HG02763 (cell line): ENCODE data around the gene NAA30.

Experiments
- ATAC-seq: cut with Tn5 transposase; IDR thresholded peaks from one replicate; pipeline ENCODE4 v1.9.1; 2021; ENCODE audit warnings: mild to moderate bottlenecking, moderate library complexity; ENCODE audit not compliant: unreplicated experiment

NAA30 gene

DNA sequence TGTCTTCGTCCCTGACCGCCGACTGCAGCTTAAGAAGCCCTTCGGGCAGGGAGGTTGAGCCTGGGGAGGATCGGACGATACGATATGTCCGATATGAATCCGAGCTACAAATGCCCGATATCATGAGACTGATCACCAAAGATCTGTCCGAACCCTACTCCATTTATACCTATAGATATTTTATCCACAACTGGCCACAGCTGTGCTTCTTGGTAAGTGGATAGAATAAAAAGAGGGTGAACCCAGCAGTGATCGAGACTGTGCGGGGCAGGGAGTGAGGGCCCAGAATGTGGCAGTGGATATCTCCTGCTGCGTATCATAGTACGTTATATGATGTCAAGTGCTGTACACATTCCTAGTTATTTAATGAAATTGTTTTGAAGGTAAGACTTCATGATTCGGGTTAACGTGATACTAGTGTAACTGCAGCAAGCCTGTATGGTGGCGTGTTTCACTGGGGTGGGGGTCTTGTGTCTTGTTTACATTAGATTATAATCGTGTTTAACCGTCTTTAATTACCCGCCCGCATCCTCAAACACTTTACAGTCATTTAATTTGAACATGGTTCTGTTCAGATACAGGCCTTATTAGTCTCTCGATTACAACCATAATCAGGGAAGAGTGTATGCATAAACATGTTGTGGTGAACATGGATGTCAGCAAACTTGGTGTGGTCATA, 1.3 kb downstream of the NAA30 start:
- no peak for ATAC-seq

- no peak for ATAC-seq
Measured at GRCh38 chr14:57392830-57393229, 2.4 kb downstream of the NAA30 start.

DNA sequence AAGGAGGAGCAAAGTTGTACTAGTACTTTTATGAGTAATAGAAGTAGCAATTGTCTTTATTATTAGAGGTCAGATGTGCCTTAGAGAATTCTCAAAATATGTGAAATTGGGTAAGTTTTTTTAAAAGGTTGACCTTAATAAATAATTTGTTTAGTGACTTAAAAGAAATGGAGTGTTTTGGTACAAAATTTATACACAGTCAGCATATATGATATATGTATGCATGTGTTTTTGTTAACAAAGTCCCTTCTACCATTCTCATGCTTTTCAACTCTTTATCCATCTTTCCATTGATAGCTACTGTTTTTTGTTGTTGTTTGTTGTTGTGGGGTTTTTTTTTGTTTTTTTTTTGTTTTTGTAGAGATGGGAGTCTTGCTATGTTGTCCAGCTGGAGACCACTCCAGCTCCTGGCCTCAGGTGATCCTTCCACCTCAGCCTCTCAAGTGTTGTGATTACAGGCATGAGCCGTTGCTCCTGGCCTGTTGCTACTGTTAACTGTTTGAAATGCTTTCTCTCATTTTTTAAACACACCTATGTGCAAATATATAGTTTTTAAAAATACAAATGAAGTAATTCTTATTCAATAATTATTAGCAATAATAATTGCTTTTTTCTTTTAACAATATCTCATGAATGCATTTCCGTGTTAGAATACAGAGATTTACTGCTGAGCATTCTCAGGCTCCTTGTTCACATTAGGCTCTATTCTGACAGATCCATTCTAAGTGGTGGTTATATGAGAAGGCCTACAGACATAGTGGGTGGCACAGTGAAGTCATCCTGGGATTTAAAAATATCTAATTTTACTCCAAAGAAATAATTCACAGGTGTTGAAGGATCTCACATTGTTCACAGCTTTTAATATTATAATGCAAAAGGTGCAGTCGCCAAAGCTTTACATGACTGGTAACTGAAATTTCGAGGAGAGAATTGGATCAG, 10.4 kb downstream of the NAA30 start:
- no peak for ATAC-seq

DNA sequence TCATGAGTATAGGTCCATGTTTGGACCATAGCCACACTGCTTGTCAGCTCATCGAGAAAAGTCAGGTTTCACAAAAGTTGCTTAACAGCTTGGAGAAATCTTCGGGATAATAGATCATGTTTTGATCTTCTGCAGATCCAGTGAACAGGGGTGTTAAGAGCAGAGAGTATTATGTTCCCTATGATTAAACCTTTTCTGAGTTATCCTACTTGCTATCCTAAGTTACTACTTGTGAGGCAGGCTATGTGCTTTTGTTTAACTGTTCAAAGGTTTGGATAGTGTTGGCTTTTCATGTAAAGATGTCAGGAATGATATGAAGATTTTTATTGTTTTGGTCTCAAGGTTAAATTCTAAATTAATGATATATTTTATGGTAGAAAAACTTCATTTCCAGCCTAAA, 11.1 kb downstream of the NAA30 start:
- ATAC-seq: no peak

DNA sequence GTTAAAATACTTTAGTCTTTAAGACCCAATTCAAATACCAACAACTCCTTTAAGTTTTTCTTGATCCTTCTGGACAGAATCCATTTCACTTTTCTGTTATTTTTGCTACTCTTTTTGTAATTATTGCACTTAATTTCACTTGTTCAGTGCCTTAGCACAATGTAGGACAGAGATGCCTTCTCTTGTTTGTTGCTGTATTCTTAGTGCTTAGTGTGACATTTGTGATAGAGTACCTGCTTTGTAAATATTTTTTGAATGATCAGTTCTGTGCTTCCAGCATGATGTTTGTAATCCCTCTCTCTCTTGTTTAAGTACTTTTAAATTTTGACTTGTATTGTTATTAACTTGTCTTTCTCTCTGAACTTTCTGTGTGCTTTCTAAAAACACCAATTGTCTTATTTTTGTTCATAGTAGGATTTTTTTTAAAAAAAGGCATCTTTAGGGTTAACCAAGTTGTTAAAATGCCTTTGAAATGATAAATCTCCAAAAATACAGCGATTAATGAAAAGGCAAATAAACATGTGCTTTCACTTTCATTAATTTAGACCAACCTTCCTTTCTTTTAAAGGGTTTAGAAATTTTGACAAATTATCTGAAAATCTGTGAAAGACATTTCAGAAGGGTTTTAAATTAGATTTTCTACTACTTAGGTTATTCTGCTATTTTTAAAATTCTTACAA, 11.9 kb downstream of the NAA30 start:
- ATAC-seq: no peak

- ATAC-seq: no peak
Measured at GRCh38 chr14:57403521-57403864, 13.1 kb downstream of the NAA30 start.

GRCh38 chr14:57405562-57405961, 15.2 kb downstream of the NAA30 start:
- ATAC-seq: no peak

DNA sequence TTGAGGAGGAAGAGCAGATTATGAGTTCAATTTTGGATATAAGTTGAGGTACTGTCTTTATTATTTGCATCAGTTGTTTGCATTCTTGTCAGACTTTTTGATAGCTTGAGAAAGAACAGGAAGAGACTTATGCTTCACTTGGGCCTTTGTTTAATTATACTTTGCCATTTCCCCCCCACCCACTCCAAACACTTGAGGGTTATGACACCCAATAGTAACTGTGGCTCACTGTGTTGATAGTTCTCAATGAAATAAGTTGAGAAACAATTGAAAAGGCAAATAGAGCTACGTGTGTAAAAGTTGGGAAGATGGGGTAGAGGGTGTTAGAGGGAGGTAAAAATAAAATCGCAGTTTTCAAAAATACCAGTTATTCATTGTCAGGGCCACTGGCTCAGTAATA, 17.7 kb downstream of the NAA30 start:
- no peak for ATAC-seq

- ATAC-seq: no peak
Measured at GRCh38 chr14:57408634-57409033, 18.2 kb downstream of the NAA30 start.

DNA sequence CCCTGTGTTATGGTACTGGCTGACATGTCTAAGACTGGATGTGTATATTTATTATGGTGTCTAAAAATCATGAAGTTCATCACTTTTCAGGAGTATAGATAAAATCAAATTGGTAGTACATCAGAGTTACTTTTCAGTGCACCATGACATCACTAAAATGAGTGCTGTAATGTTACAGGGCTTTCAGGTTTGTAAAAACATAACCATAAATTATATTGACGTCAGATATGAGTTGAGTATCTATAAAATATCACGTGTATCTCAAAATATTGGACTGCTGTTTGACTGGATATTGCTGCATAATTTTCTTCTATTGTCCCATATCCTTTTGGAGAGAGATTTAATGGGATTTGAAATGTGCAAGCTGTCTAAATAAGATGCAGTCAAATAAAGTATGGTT, 22.0 kb downstream of the NAA30 start:
- no peak for ATAC-seq

GRCh38 chr14:57413849-57414248, 23.5 kb downstream of the NAA30 start:
- no peak for ATAC-seq

DNA sequence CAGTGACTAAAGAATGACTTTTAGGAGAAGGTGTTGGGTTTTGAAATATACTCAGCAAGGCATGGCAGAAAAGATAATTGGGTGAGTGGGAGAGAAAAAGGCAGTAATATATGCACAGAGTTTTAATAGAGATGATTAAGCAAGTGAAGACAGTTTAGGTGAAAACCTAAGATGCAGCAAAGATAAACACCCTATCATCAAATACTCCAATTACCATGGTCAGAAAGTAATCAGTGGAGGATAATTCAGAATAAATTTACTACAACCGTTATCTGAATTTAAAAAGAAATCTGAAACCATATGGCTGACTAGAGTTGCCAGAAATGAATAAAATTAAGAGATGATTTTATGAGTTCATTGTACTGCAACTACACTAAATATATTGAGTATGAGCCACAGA, 26.8 kb downstream of the NAA30 start:
- no peak for ATAC-seq

- ATAC-seq: no peak
Measured at GRCh38 chr14:57418999-57419398, 28.6 kb downstream of the NAA30 start.

DNA sequence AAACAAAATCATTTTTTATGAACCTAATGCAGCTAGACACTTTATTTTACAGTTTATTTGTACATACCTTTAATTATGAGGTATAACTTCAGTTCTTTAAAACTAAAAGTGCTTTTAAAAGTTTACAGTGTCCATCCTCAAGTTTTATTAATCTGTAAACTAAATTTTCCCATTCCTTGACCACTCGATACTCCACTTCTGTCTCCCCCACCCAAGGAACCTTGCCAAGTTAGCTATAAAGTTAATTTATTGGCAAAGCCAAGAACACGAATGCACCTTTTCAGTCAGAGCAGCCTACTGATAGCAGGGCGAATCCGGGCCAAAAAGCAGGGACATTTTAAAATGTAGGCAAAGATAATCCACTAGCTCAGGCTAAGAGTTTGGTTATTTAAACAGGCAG, 29.6 kb downstream of the NAA30 start:
- ATAC-seq: no peak

GRCh38 chr14:57420986-57421385, 30.6 kb downstream of the NAA30 start:
- no peak for ATAC-seq

DNA sequence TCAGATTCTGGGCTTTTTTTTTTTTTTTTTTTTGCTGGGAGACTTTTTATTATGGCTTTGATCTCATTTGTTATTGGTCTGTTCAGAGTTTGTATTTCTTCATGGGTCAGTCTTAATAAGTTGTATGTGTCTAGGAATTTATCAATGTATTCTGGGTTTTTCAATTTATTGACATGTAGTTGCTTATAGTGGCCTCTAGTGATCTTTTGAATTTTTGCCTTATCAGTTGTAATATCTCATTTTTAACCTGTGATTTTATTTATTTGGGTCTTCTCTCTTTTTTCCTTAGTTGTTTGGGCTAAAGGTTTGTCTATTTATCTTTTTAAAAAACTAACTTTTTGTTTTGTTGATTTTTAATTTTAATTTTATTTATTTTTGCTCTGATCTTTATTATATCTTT, 45.5 kb downstream of the NAA30 start:
- no peak for ATAC-seq

DNA sequence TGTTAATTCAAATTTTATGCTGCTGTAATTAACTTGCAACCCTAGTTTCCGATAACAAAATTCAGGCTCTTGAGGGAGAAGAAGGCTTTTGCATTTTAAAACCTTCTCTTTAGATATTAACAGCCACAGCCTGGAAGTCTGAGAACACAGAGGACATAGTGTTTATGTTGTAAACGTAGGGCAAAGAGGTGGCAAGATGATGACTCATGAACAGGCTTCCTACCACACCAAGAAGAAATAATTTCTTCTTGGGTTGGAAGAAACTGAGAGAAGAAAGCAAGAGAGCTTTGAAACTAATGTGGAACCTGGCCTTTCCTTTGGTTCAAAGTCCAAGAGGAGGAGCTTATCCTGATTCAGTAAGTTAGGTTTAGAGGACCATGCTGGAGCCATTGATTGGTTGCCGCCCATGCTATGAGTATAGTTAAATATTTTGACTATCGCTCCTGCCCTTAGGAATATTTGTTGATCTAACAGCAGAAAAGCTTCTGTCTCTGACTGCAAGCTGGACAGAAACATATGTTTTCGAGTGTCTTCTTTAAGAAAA, 71.5 kb downstream of the NAA30 start:
- no peak for ATAC-seq

GRCh38 chr14:57462551-57462950, 72.2 kb downstream of the NAA30 start:
- ATAC-seq: no peak

GRCh38 chr14:57464008-57464730, 73.8 kb downstream of the NAA30 start:
- peak; percentile 93 for ATAC-seq
